Measurements from ENCODE around the gene PFDN2.
A peak's percentile ranks its signal among the peaks of the same experiment; 100 is the strongest.

Gene PFDN2

DNA sequence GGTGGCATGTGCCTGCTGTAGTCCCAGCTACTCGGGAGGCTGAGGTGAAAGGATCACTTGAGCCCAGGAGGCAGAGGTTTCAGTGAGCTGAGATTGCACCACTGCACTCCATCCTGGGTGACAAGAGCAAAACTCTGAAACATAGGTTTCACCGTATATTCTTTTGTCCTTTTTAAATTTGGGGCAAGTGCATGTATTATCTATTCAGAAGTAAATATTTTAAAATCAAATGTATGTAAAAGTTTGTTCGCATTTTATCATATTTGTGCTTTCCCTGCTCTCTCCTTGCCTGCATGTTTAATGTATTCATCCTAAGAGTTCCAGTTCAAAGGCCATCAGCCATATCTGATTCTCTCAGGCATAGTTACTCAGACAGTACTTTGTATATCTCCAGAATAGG lies 28.0 kb upstream of the PFDN2 start:
- H3K4me3 ChIP-seq (ENCODE audit: low read depth, low read length) = no peak overlapping the region
- DNase-seq (ENCODE audit: low read depth) = no peak
- no peak for TF ChIP-seq MYC (IDR thresholded peaks at IDR 0.05; ENCODE audit: low read depth, low read length)
- TF ChIP-seq POLR2A (IDR thresholded peaks at IDR 0.05; ENCODE audit: extremely low read depth, insufficient read length) = no peak
- TF ChIP-seq MAX (IDR thresholded peaks at IDR 0.05; ENCODE audit: low read depth, low read length) = no peak
- no peak for TF ChIP-seq CTCF (IDR thresholded peaks at IDR 0.05; ENCODE audit: low read depth, low read length)

- DNase-seq (ENCODE audit: low read depth) = no peak
- TF ChIP-seq POLR2A (IDR thresholded peaks at IDR 0.05; ENCODE audit: extremely low read depth, insufficient read length) = no peak
- TF ChIP-seq CTCF (IDR thresholded peaks at IDR 0.05; ENCODE audit: low read depth, low read length) = no peak
- TF ChIP-seq MAX (IDR thresholded peaks at IDR 0.05; ENCODE audit: low read depth, low read length) = no peak
- no peak for TF ChIP-seq MYC (IDR thresholded peaks at IDR 0.05; ENCODE audit: low read depth, low read length)
- H3K4me3 ChIP-seq (ENCODE audit: low read depth, low read length) = no peak overlapping the region
These were observed 23.0 kb upstream of the PFDN2 start for GRCh38 chr1:161140755-161141400.

DNA sequence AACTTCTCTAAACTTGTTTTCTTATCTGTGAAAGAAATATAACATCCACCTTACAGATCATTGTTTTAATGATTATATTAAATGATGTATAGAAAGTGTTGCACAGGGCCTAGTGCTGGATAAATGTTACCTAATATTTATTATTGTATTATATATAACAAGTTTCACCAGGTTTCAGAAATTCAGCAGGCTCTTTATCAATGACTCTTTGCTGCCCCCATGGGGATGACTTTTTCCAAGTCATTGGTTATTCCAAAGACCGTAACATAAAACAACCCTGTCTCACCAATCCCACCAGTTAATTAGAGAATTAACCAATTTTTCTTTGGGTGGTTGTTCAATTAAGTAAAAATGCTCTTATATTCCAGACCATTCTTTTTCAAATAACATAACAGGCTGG lies 21.9 kb upstream of the PFDN2 start:
- DNase-seq (ENCODE audit: low read depth) = peak; percentile 70
- H3K4me3 ChIP-seq (ENCODE audit: low read depth, low read length) = no peak overlapping the region
- TF ChIP-seq CTCF (IDR thresholded peaks at IDR 0.05; ENCODE audit: low read depth, low read length) (peak; percentile 38), POLR2A (IDR thresholded peaks at IDR 0.05; ENCODE audit: extremely low read depth, insufficient read length) (no peak), MYC (IDR thresholded peaks at IDR 0.05; ENCODE audit: low read depth, low read length) (no peak), MAX (IDR thresholded peaks at IDR 0.05; ENCODE audit: low read depth, low read length) (no peak)

DNA sequence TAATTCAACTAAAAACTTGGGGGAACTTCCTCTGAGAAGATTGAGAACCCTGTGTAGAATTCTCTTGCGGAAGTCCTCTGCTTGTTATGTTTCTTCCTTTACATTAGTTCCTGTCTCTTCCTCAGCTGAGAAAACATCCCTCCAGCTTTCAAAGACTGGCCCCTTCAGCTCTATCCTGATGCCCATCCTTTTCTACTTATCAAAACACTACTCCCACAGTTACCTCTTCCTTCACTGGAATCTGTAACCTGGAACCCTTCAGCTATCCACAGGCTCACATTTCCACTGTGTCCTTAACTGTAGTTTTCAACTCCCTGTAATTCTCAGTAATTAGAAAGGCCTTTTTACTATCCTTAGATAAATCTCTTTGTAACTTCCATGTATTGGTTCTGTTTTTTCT lies 20.6 kb upstream of the PFDN2 start:
- no peak for DNase-seq (ENCODE audit: low read depth)
- TF ChIP-seq MYC (IDR thresholded peaks at IDR 0.05; ENCODE audit: low read depth, low read length) (no peak), MAX (IDR thresholded peaks at IDR 0.05; ENCODE audit: low read depth, low read length) (no peak), POLR2A (IDR thresholded peaks at IDR 0.05; ENCODE audit: extremely low read depth, insufficient read length) (no peak), CTCF (IDR thresholded peaks at IDR 0.05; ENCODE audit: low read depth, low read length) (no peak)

DNA sequence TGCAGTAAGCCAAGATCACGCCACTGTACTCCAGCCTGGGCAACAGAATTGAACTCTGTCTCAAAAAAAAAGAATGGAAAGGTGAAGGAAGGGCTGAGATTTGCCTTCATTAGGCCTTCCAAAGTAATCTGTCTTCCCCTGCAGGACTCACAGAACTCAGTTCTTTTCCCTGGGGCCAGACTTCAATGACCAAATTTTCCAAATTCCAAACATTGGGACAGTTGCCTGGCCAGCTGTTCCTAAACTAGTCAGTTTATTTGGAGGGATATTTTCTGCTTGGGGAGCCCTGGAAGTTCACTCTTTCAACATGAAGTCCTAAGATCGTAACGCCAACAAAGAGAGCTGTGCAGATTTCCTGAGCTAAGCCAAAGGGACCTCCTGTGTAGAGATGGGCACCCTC lies 20.0 kb upstream of the PFDN2 start:
- no peak overlapping the region for H3K4me3 ChIP-seq (ENCODE audit: low read depth, low read length)
- no peak for TF ChIP-seq CTCF (IDR thresholded peaks at IDR 0.05; ENCODE audit: low read depth, low read length)
- TF ChIP-seq POLR2A (IDR thresholded peaks at IDR 0.05; ENCODE audit: extremely low read depth, insufficient read length) = no peak
- TF ChIP-seq MAX (IDR thresholded peaks at IDR 0.05; ENCODE audit: low read depth, low read length) = no peak
- TF ChIP-seq MYC (IDR thresholded peaks at IDR 0.05; ENCODE audit: low read depth, low read length) = no peak
- no peak for DNase-seq (ENCODE audit: low read depth)

More for the DNA sequence above, 20.6 kb upstream of the PFDN2 start:
- H3K4me3 ChIP-seq (ENCODE audit: low read depth, low read length) = no peak overlapping the region
